K562 treated with DMSO at 1 percent for 12 hours (cell line): ENCODE data around the gene SRP9. TPM values are rescaled to one million over a fixed set of nuclear protein-coding genes. Genes with fewer than 3 reads are reported as not detected.

Source experiments
- total RNA-seq: library from RNA; unstranded; fragments of 300-600 nt; gene quantifications from 2 replicates; pipeline ENCODE4 v1.2.3, GENCODE V29; 2022; ENCODE audit not compliant: insufficient read depth

SRP9 gene, protein sequence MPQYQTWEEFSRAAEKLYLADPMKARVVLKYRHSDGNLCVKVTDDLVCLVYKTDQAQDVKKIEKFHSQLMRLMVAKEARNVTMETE
- 217 and 289 TPM in 2 replicates for total RNA-seq

GRCh38 chr1:225777583-225778336 lies at the start of gene SRP9:
Gene SRP9, plus strand, starts transcription at chr1:225777826. Its CDS starts 115 bp downstream, at chr1:225777941.

DNA sequence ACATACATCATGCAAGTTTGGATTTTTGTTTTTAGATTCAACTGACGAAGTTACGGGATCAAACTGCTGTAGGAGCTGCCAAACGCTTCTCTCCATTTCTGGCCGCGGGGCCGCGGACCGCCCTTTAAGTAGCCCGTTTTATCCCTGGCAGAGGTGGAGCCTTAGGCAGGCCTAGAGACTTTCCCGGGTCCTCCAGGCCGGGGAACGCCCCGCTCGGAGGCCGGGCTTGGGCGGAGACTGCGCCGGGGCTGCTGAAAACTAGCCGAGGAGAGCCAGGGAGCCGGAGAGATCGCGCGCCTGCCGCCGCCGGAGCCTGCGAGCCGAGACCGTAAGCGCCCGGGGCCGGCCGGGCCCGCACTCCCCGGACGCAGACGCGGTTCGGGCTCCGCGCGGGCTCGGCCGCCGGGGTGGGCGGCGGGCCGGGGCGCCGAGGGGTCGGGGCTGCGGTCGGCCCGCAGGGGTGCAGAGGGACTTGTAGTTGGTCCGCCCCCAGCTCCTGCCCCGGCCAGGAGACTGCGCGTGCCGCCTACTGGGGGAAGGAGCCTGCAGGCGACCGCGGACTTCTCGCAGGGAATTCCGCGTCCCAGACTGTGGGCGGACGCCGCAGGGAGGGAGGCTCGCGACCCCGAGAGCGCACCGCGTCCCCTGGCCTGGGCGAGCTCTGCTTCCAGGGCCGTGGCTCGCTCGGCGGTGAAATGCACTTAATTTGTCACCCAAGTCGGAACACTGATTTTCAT lies 32.4 kb downstream of the SRP9 start, which contains the start of gene EPHX1:
Gene EPHX1, plus strand, starts transcription at position 283 of the 737 bp plus-strand sequence. CDS start 18,606 bp downstream, outside the sequence.

Other genes with a start within 250 kb of the SRP9 start
- not detected in 2 replicates for gene ENAH, start 124.7 kb upstream of the SRP9 start, total RNA-seq
- 41.9 and 49.0 TPM in 2 replicates for gene EPHX1, start 32.3 kb downstream of the SRP9 start, total RNA-seq
- gene TMEM63A, start 104.6 kb downstream of the SRP9 start, total RNA-seq, result 10.8 and 40.2 TPM in 2 replicates
- not detected in 2 replicates for gene LEFTY1, start 111.3 kb downstream of the SRP9 start, total RNA-seq
- 185 and 200 TPM in 2 replicates for gene PYCR2, start 146.4 kb downstream of the SRP9 start, total RNA-seq
- 0.41 TPM in 1 of 2 replicates, not detected in the other for gene LEFTY2, start 163.4 kb downstream of the SRP9 start, total RNA-seq
- 9.6 and 19.2 TPM in 2 replicates for gene SDE2, start 221.5 kb downstream of the SRP9 start, total RNA-seq